Measurements from ENCODE around the gene GSTA3.

GRCh38 chr6:52893803-52894202, 15.7 kb downstream of the GSTA3 start:
- TF ChIP-seq POLR2AphosphoS5 (IDR thresholded peaks at IDR 0.05; ENCODE audit: low read depth, low read length) (no peak), REST (IDR thresholded peaks at IDR 0.05; ENCODE audit: insufficient read depth in 1 of 2, low read depth in 2 of 2, low read length in 2 of 2) (no peak), TAF1 (IDR thresholded peaks at IDR 0.05; ENCODE audit: borderline replicate concordance, insufficient read depth, low read length) (no peak), SIN3A (IDR thresholded peaks at IDR 0.05; ENCODE audit: borderline replicate concordance, insufficient read depth, low read length) (no peak)

Measured in PFSK-1 (cell line).